ENCODE results near the gene PARS2. TPM values are rescaled to one million over a fixed set of nuclear protein-coding genes. Genes with fewer than 3 reads are reported as not detected.
"Not testable (repeated sequence)": the region's sequence is repeated elsewhere in the genome, so short reads cannot be mapped to it uniquely, and the experiment has no call there.

The PARS2 gene
- total and polyA plus RNA-seq, 10 donors: 0.96 to 3.8 (median 3.1) TPM

GRCh38 chr1:54777431-54777830 lies 13.1 kb upstream of the PARS2 start:
- no peak for DNase-seq
- peaks cover 0 to 20% (median 5%) of the 10 kb centered on the region in 7 donors for H3K27me3 ChIP-seq (replicated peaks in 1 of 7)
- no peak overlapping the region for H3K4me3 ChIP-seq
- 61 to 94% (median 85%) methylated on average over 4 of the region's 4 CpGs for WGBS, 5 donors
- intact Hi-C loops (cut with DNase I; ENCODE audit: low total_unique reads): no loop called here
- TF ChIP-seq POLR2A (IDR thresholded peaks at IDR 0.05) (no peak), CTCF (IDR thresholded peaks at IDR 0.05 in 8 of 11, conservative IDR thresholded peaks at IDR 0.05 in 3 of 11) (no peak), POLR2AphosphoS5 (IDR thresholded peaks at IDR 0.05) (no peak)
- H3K27ac ChIP-seq: no peak overlapping the region
- H3K36me3 ChIP-seq: peaks cover 0 to 27% (median 0%) of the 10 kb centered on the region in 6 donors
- peaks cover 0 to 10% (median 0%) of the 10 kb centered on the region in 6 donors for H3K4me1 ChIP-seq
- H3K9me3 ChIP-seq: no peaks in the 10 kb centered on the region

- WGBS, 5 donors: 74 to 88% (median 78%) methylated on average over 3 to 4 of the region's 4 CpGs
- no peak for DNase-seq
- Histone ChIP-seq H3K4me1 (peaks cover 0 to 10% (median 0%) of the 10 kb centered on the region in 6 donors), H3K36me3 (peaks cover 0 to 23% (median 0%) of the 10 kb centered on the region in 6 donors), H3K4me3 (no peak overlapping the region), H3K27me3 (replicated peaks in 1 of 7) (peaks cover 0 to 16% (median 5%) of the 10 kb centered on the region in 7 donors), H3K9me3 (no peaks in the 10 kb centered on the region), H3K27ac (no peak overlapping the region)
- TF ChIP-seq POLR2A (IDR thresholded peaks at IDR 0.05): no peak
- no peak for TF ChIP-seq CTCF (IDR thresholded peaks at IDR 0.05 in 8 of 11, conservative IDR thresholded peaks at IDR 0.05 in 3 of 11)
- TF ChIP-seq POLR2AphosphoS5 (IDR thresholded peaks at IDR 0.05): no peak
- intact Hi-C loops (cut with DNase I; ENCODE audit: low total_unique reads): no loop called here
Measured at GRCh38 chr1:54777011-54777410, 12.7 kb upstream of the PARS2 start.

GRCh38 chr1:54775828-54776721 lies 11.8 kb upstream of the PARS2 start:
- H3K27me3 ChIP-seq (replicated peaks in 1 of 7); H3K27ac ChIP-seq; DNase-seq; H3K4me1 ChIP-seq; H3K4me3 ChIP-seq; H3K9me3 ChIP-seq; intact Hi-C loops (cut with DNase I; ENCODE audit: low total_unique reads): not testable (repeated sequence)
- WGBS, 5 donors: 85 to 93% (median 85%) methylated on average over 16 of the region's 16 CpGs
- H3K36me3 ChIP-seq: peaks cover 0 to 14% (median 0%) of the 10 kb centered on the region in 6 donors

- 65 to 80% (median 75%) methylated on average over 14 to 15 of the region's 15 CpGs for WGBS, 5 donors
- intact Hi-C loops (cut with DNase I; ENCODE audit: low total_unique reads): no loop called here
- H3K27me3 ChIP-seq (replicated peaks in 1 of 7): no peaks in the 10 kb centered on the region
Measured at GRCh38 chr1:54774820-54775498, 10.6 kb upstream of the PARS2 start.

More at GRCh38 chr1:54774820-54775498, 10.6 kb upstream of the PARS2 start:
- H3K36me3 ChIP-seq: peaks cover 0 to 8% (median 0%) of the 10 kb centered on the region in 6 donors
- H3K27ac ChIP-seq: no peak overlapping the region
- no peaks in the 10 kb centered on the region for H3K4me1 ChIP-seq
- no peak for DNase-seq
- TF ChIP-seq POLR2A (IDR thresholded peaks at IDR 0.05) (no peak), CTCF (IDR thresholded peaks at IDR 0.05 in 8 of 11, conservative IDR thresholded peaks at IDR 0.05 in 3 of 11) (no peak)
- H3K9me3 ChIP-seq: no peaks in the 10 kb centered on the region
- H3K4me3 ChIP-seq: no peak overlapping the region
